Keratinocyte (primary cell): ENCODE measurements around the gene CHD8. TPM values are rescaled to one million over a fixed set of nuclear protein-coding genes. Genes with fewer than 3 reads are reported as not detected.

Source experiments
- DNase-seq: peaks from one replicate; pipeline ENCODE4 v3.0.0-alpha.2; 2011; ENCODE audit warnings: low read depth, missing footprints, low spot score
- FAIRE-seq: peaks from 2 replicates; lab custom pipeline; 2011; peaks lifted over from hg19 to GRCh38; lab: Jason Lieb, UNC
- H2AFZ ChIP-seq: 2 replicates; pipeline ENCODE4 v1.6.0; 2012; ENCODE audit warnings: low read length, control low read depth, inconsistent platforms; ENCODE audit not compliant: control insufficient read depth
- H3K27ac ChIP-seq: 2 replicates; pipeline ENCODE4 v1.5.1; 2011; ENCODE audit warnings: low read length; ENCODE audit not compliant: control insufficient read depth, insufficient read depth
- H3K27me3 ChIP-seq: 3 replicates; pipeline ENCODE4 v1.6.0; 2011; ENCODE audit warnings: low read length; ENCODE audit not compliant: control insufficient read depth, insufficient read depth; ENCODE audit errors: extremely low read depth
- H3K36me3 ChIP-seq, 2 experiments: 2 replicates in 1 of 2; 3 replicates in 1 of 2; pipeline ENCODE4 v1.5.1; 2011; ENCODE audit warnings: low read length in 2 of 2, mild to moderate bottlenecking in 1 of 2; ENCODE audit not compliant: control insufficient read depth in 2 of 2, insufficient read depth in 2 of 2; ENCODE audit errors: extremely low read depth in 1 of 2
- H3K4me1 ChIP-seq: 3 replicates; pipeline ENCODE4 v1.5.1; 2011; ENCODE audit warnings: low read length; ENCODE audit not compliant: control insufficient read depth, insufficient read depth; ENCODE audit errors: extremely low read depth
- H3K4me2 ChIP-seq: 3 replicates; pipeline ENCODE4 v1.6.0; 2011; ENCODE audit warnings: low read depth, low read length; ENCODE audit not compliant: control insufficient read depth, insufficient read depth; ENCODE audit errors: extremely low read depth
- H3K4me3 ChIP-seq, 3 experiments: fragments of 200-600 bp in 1 of 3; sonication (generic) in 1 of 3; 2 replicates in 2 of 3; 3 replicates in 1 of 3; pipeline ENCODE4 v1.5.1; 2011 to 2016; ENCODE audit warnings: low read length in 3 of 3, mild to moderate bottlenecking in 3 of 3, control low read depth in 2 of 3, inconsistent platforms in 1 of 3, low read depth in 1 of 3, mixed read lengths in 1 of 3, mixed run types in 1 of 3, moderate library complexity in 1 of 3; ENCODE audit not compliant: control insufficient read depth in 2 of 3, insufficient read depth in 2 of 3; ENCODE audit errors: extremely low read depth in 1 of 3
- H3K79me2 ChIP-seq: 2 replicates; pipeline ENCODE4 v1.6.0; 2012; ENCODE audit warnings: low read length; ENCODE audit not compliant: control insufficient read depth, insufficient read depth
- H3K9ac ChIP-seq: 3 replicates; pipeline ENCODE4 v1.6.0; 2011; ENCODE audit warnings: low read length; ENCODE audit not compliant: control insufficient read depth, insufficient read depth; ENCODE audit errors: extremely low read depth
- H3K9me1 ChIP-seq: 3 replicates; pipeline ENCODE4 v1.6.0; 2011; ENCODE audit warnings: low read length; ENCODE audit not compliant: control insufficient read depth, insufficient read depth; ENCODE audit errors: extremely low read depth
- H3K9me3 ChIP-seq: 2 replicates; pipeline ENCODE4 v1.5.1; 2012; ENCODE audit warnings: low read depth, low read length; ENCODE audit not compliant: control insufficient read depth
- H4K20me1 ChIP-seq: 3 replicates; pipeline ENCODE4 v1.6.0; 2011; ENCODE audit warnings: low read length; ENCODE audit not compliant: control insufficient read depth, insufficient read depth; ENCODE audit errors: extremely low read depth
- EZH2 ChIP-seq: IDR thresholded peaks from one replicate; pipeline ENCODE4 v1.6.1; 2012; ENCODE audit warnings: inconsistent platforms, mild to moderate bottlenecking, low read length, moderate library complexity
- dilution Hi-C: fragments of 300-500 bp; cut with MboI; formaldehyde crosslinking; loops from one replicate; pipeline ENCODE4 v1.7.0; 2020; ENCODE audit warnings: low sequenced_read_pairs; ENCODE audit not compliant: extremely low pct_ligation_motif_present
- polyA plus RNA-seq, 5 experiments: library from polyadenylated mRNA; depleted of rRNA in 3 of 5; stranded (reverse) in 3 of 5; stranded (forward) in 1 of 5; unstranded in 1 of 5; fragments of >200 nt; gene quantifications; 1 replicate in 1 of 5; 2 replicates in 3 of 5; 3 replicates in 1 of 5; pipeline versions ENCODE4 v1.2.1 to v1.2.3, GENCODE V29; 2011 to 2012; ENCODE audit warnings: missing spikeins in 2 of 5, low read depth in 1 of 5, low replicate concordance in 1 of 5
- TF ChIP-seq, protein P1 (sequence below), 3 experiments: IDR thresholded peaks in 1 of 3; conservative IDR thresholded peaks in 1 of 3; optimal IDR thresholded peaks in 1 of 3; 2 replicates in 2 of 3; 3 replicates in 1 of 3; pipeline versions ENCODE3 to v1.5.1; 2011; ENCODE audit warnings: low read length in 3 of 3, mild to moderate bottlenecking in 3 of 3, moderate library complexity in 2 of 3, control low read depth in 1 of 3, inconsistent platforms in 1 of 3; ENCODE audit not compliant: insufficient read depth in 2 of 3; ENCODE audit errors: extremely low read depth in 1 of 3

CHD8 gene
- polyA plus RNA-seq, 1 donor (not counting 4 experiments of a cell fraction or from before 2014, with no cell fraction given), result 24.7 TPM

DNA sequence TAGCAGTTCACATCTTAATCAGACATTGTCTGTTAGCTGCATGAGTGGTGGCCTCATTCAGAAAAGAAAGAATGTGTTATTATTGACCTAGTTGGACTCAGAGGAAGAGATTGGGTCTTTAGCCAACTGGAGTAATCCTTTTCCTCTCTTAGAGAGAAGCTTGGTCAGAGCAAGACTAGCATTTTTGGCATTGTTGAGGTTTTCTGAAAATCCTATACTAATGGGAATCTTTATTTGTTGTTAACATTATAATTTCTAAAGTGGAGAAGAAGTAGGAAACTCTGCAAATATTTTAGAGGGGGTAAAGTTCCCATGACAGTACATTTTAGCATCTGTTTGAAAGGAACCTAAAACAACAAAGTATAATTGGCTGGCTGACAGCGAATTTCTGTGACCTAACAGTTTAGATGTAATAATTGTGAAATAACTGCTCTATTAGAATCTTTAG, 30.7 kb upstream of the CHD8 start:
- Histone ChIP-seq H3K79me2 (peaks cover 18% of the 10 kb centered on the region), H3K4me2 (no peak overlapping the region), H2AFZ (no peak overlapping the region), H3K4me1 (no peaks in the 10 kb centered on the region), H3K27ac (no peak overlapping the region), H3K36me3 (peaks cover 9 to 12% of the 10 kb centered on the region in 2 experiments), H3K9me3 (no peaks in the 10 kb centered on the region), H3K9me1 (no peaks in the 10 kb centered on the region), H3K27me3 (no peaks in the 10 kb centered on the region), H3K4me3 (no peak overlapping the region), H3K9ac (no peak overlapping the region), H4K20me1 (no peaks in the 10 kb centered on the region)
- FAIRE-seq (no peak), DNase-seq (no peak)
- TF ChIP-seq EZH2, result no peak
- TF ChIP-seq, protein P1, sequence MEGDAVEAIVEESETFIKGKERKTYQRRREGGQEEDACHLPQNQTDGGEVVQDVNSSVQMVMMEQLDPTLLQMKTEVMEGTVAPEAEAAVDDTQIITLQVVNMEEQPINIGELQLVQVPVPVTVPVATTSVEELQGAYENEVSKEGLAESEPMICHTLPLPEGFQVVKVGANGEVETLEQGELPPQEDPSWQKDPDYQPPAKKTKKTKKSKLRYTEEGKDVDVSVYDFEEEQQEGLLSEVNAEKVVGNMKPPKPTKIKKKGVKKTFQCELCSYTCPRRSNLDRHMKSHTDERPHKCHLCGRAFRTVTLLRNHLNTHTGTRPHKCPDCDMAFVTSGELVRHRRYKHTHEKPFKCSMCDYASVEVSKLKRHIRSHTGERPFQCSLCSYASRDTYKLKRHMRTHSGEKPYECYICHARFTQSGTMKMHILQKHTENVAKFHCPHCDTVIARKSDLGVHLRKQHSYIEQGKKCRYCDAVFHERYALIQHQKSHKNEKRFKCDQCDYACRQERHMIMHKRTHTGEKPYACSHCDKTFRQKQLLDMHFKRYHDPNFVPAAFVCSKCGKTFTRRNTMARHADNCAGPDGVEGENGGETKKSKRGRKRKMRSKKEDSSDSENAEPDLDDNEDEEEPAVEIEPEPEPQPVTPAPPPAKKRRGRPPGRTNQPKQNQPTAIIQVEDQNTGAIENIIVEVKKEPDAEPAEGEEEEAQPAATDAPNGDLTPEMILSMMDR (optimal IDR thresholded peaks at IDR 0.05 in 1 of 3, IDR thresholded peaks at IDR 0.05 in 1 of 3, conservative IDR thresholded peaks at IDR 0.05 in 1 of 3; ENCODE audit: extremely low read depth in 1 of 3, insufficient read depth in 2 of 3, low read length in 3 of 3), result no peak
- dilution Hi-C loops, result no loop called here

DNA sequence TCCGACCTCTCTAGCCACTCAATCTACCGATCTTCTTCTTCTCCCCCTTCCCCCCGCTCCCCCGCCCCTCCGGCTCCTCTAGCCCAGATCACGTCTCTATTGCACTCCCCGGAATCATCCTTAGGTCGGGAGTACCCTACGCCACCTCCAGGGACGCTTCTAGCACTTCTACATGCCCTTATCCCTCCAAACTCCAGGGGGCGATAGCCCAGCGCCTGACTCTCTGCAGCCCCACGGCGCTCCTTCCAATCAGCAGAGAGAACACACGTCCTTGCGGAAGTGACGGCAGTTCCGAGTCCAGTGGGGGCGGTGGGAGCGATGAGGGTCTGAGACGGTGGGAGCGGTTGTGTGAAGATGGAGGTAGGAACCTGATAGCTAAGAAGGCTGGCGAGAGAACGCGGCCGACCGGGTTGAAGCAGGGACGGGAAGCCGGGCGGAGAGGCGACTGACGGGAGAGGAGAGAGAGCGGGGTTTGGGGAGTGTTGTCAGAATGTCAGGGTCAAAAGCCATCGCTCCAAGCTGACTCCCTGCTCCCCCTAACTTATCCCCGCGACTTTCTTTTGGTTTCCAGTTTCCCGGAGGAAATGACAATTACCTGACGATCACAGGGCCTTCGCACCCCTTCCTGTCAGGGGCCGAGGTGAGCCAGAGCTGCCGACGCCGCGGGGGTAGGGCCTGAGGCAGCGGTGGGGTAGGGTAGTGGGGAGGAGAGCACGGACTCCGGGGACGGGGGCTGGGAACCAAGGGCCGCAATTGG, 21.2 kb upstream of the CHD8 start, which contains the start of the genes RAB2B and TOX4:
Gene RAB2B (minus strand): TSS at position 35 of the 757 bp plus-strand sequence. CDS start 87 bp downstream, outside the sequence.
Gene TOX4 (plus strand): TSS at position 271 of the 757 bp plus-strand sequence. CDS start 84 bp downstream, at position 355.
- peak; percentile 56 for FAIRE-seq
- H3K9me3 ChIP-seq, result no peaks in the 10 kb centered on the region
- H3K4me1 ChIP-seq, result peaks cover 13% of the 10 kb centered on the region
- peaks cover 46% of the 10 kb centered on the region for H3K79me2 ChIP-seq
- peak; percentile 86 for DNase-seq
- peak within 1 kb of the TSS; percentile 88 for H3K4me2 ChIP-seq
- H3K36me3 ChIP-seq, result peaks cover 0 to 4% of the 10 kb centered on the region in 2 experiments
- H2AFZ ChIP-seq, result peak within 1 kb of the TSS; percentile 98
- TF ChIP-seq, protein P1 (optimal IDR thresholded peaks at IDR 0.05 in 1 of 3, IDR thresholded peaks at IDR 0.05 in 1 of 3, conservative IDR thresholded peaks at IDR 0.05 in 1 of 3; ENCODE audit: extremely low read depth in 1 of 3, insufficient read depth in 2 of 3, low read length in 3 of 3), result peak; percentile 89 to 99 (median 99)
- no peak for TF ChIP-seq EZH2
- no peaks in the 10 kb centered on the region for H3K27me3 ChIP-seq
- peak within 1 kb of the TSS; percentile 97 to 99 (median 98) for H3K4me3 ChIP-seq
- no peaks in the 10 kb centered on the region for H4K20me1 ChIP-seq
- dilution Hi-C loops, result no loop called here
- no peaks in the 10 kb centered on the region for H3K9me1 ChIP-seq
- H3K27ac ChIP-seq, result peak within 1 kb of the TSS; percentile 92
- H3K9ac ChIP-seq, result peak within 1 kb of the TSS; percentile 91
